ENCODE results near the gene EZR. TPM values are rescaled to one million over a fixed set of nuclear protein-coding genes. Genes with fewer than 3 reads are reported as not detected.

The EZR gene
- total RNA-seq, 1 experiment from 2014 or later = 375 TPM

GRCh38 chr6:158752613-158753012 is 66.6 kb downstream of the EZR start:
- no peak overlapping the region for H3K9ac ChIP-seq (ENCODE audit: extremely low read depth, insufficient read length, low read length)
- no peak overlapping the region for H3K14ac ChIP-seq (ENCODE audit: insufficient read depth, low read length)
- no peaks in the 10 kb centered on the region for H3K79me2 ChIP-seq (ENCODE audit: insufficient read depth, low read length)
- TF ChIP-seq CTCF (conservative IDR thresholded peaks at IDR 0.05) = peak; percentile 29; the same call in 2 of the 3 replicates
- no peak overlapping the region for H2BK5ac ChIP-seq (ENCODE audit: insufficient read length, low read length)
- no peak overlapping the region for H4K8ac ChIP-seq (replicated peaks; ENCODE audit: insufficient read length, low read depth, low read length)
- H3K27me3 ChIP-seq (ENCODE audit: insufficient read depth, low read length) = no peaks in the 10 kb centered on the region; the same call in 1 of the 2 replicates
- H2BK120ac ChIP-seq (ENCODE audit: low read depth, low read length, poor library complexity, severe bottlenecking) = no peak overlapping the region
- Mint-ChIP-seq H3K36me3 (ENCODE audit: insufficient read depth in 1 of 3, low read depth in 3 of 3) (no peaks in the 10 kb centered on the region), H3K4me3 (no peak overlapping the region; a peak in 1 of 5 replicates), H3K27ac (0 out of 7 replicates have a peak overlapping the region, but pooled peaks of 1 of the 3 experiments have one; percentile 44), H3K9me3 (no peaks in the 10 kb centered on the region), H3K27me3 (ENCODE audit: low read depth) (peaks cover 4% of the 10 kb centered on the region; the same call in 1 of the 2 replicates), H3K4me1 (peaks cover 16 to 18% of the 10 kb centered on the region in 2 experiments)
- no peak overlapping the region for H3K23ac ChIP-seq (ENCODE audit: insufficient read length, low read depth, low read length)
- no peak overlapping the region for H3K56ac ChIP-seq (ENCODE audit: insufficient read length, low read depth, low read length)
- H3K4me2 ChIP-seq (ENCODE audit: insufficient read depth, insufficient read length, low read length) = no peak overlapping the region
- no peak overlapping the region for H2BK15ac ChIP-seq (ENCODE audit: low read depth, low read length)
- no peak overlapping the region for H3K27ac ChIP-seq (ENCODE audit: insufficient read length, low read depth, low read length)
- no CpG with 5 or more reads among the region's 3 CpGs for WGBS (ENCODE audit: extremely low coverage, insufficient read length, low lambda C conversion rate)
- no peak overlapping the region for H2BK20ac ChIP-seq (ENCODE audit: low read depth, low read length, poor library complexity, severe bottlenecking)
- H3K23me2 ChIP-seq (ENCODE audit: insufficient read length, low read depth, low read length, poor library complexity, severe bottlenecking) = no peaks in the 10 kb centered on the region
- no peak overlapping the region for H3K18ac ChIP-seq (ENCODE audit: insufficient read length, low read depth, low read length)
- no peaks in the 10 kb centered on the region for H3K79me1 ChIP-seq (ENCODE audit: insufficient read depth, low read depth, low read length, poor library complexity, severe bottlenecking)
- no peaks in the 10 kb centered on the region for H3K9me3 ChIP-seq (ENCODE audit: control insufficient read depth, low read depth, low read length)
- H3T11ph ChIP-seq (ENCODE audit: low read length) = no peak overlapping the region
- DNase-seq = no peak
- no peak overlapping the region for H4K91ac ChIP-seq (ENCODE audit: insufficient read length, low read depth, low read length)
- H4K20me1 ChIP-seq (ENCODE audit: control insufficient read depth, insufficient read depth, insufficient read length) = no peaks in the 10 kb centered on the region
- no peak overlapping the region for H2AFZ ChIP-seq (ENCODE audit: low read length)
- H2BK12ac ChIP-seq (ENCODE audit: insufficient read length, low read depth, low read length) = no peak overlapping the region
- H4K5ac ChIP-seq (ENCODE audit: insufficient read length, low read depth, low read length) = no peak overlapping the region
- H3K4ac ChIP-seq (ENCODE audit: low read depth, low read length) = no peak overlapping the region
- no peak overlapping the region for H2AK5ac ChIP-seq (ENCODE audit: insufficient read length, low read length)
- H3K4me1 ChIP-seq (ENCODE audit: insufficient read depth, low read length) = no peaks in the 10 kb centered on the region
